Hepatocyte (in vitro differentiated cells): ENCODE results near the gene FARP1.
A peak's percentile ranks its signal among the peaks of the same experiment; 100 is the strongest.

Experiments
- EZH2 ChIP-seq: fragments of 200-600 bp; sonication (generic); IDR thresholded peaks from 2 replicates; pipeline ENCODE4 v1.6.1; 2016; ENCODE audit warnings: antibody characterized with exemption, mild to moderate bottlenecking, borderline replicate concordance
- TF ChIP-seq, protein P1 (sequence below): fragments of 200-600 bp; sonication (generic); IDR thresholded peaks from 2 replicates; pipeline ENCODE4 v1.5.1; 2016; ENCODE audit warnings: antibody characterized with exemption, mild to moderate bottlenecking; ENCODE audit not compliant: poor library complexity

DNA sequence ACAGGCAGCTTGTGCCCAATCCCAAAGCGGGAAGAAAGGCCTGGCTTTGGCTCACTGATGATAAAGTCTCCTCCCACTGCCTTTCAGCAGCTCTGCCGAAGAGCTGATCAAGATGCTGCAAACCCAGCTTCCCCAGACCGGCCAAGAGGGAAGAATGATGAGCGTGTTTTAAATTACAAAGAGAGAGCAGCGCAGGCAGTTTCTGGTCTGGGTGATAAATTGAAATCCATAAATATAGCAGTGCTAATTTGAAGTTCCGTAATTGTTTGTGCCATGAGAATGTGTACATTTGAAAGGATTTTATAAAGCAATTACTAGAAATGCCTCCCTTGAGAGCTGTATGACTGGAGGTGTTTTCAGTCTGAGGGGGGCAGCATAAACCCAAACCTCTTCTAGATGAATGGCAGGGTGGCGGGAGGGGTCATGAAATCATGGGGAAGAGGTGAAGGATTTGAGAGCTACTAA, 262.2 kb downstream of the FARP1 start:
- no peak for TF ChIP-seq EZH2
- TF ChIP-seq, protein P1, sequence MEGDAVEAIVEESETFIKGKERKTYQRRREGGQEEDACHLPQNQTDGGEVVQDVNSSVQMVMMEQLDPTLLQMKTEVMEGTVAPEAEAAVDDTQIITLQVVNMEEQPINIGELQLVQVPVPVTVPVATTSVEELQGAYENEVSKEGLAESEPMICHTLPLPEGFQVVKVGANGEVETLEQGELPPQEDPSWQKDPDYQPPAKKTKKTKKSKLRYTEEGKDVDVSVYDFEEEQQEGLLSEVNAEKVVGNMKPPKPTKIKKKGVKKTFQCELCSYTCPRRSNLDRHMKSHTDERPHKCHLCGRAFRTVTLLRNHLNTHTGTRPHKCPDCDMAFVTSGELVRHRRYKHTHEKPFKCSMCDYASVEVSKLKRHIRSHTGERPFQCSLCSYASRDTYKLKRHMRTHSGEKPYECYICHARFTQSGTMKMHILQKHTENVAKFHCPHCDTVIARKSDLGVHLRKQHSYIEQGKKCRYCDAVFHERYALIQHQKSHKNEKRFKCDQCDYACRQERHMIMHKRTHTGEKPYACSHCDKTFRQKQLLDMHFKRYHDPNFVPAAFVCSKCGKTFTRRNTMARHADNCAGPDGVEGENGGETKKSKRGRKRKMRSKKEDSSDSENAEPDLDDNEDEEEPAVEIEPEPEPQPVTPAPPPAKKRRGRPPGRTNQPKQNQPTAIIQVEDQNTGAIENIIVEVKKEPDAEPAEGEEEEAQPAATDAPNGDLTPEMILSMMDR = peak; percentile 24
